ENCODE measurements around the gene TRIM8.
"Not testable (repeated sequence)": the region's sequence is repeated elsewhere in the genome, so short reads cannot be mapped to it uniquely, and the experiment has no call there.

Gene TRIM8

GRCh38 chr10:102650655-102651454 is 6.6 kb downstream of the TRIM8 start:
- DNase-seq (ENCODE audit: low spot score): no peak

- no peak for DNase-seq (ENCODE audit: low spot score)
These were observed 7.3 kb downstream of the TRIM8 start for GRCh38 chr10:102651455-102652169.

GRCh38 chr10:102652170-102652916 is 8.1 kb downstream of the TRIM8 start:
- no peak for DNase-seq (ENCODE audit: low spot score)

- DNase-seq (ENCODE audit: low spot score): no peak
These were observed 8.8 kb downstream of the TRIM8 start for GRCh38 chr10:102653060-102653459.

DNA sequence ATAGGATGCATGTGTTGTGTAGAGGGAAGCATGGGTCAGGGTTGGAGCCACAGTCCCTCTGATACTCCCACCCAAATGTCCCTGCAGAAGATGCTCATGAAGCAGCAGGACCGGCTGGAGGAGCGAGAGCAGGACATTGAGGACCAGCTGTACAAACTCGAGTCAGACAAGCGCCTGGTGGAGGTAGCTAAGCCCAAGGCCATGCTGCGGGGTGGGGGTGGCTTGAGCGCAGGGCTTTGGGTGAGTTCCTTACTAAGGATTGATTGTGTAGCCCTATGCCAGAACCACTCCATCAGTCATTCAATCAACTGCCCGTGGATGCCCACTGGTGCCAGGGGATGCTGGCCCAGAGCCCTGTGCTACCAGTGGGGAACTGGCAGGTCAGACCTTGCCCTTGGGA is 10.3 kb downstream of the TRIM8 start:
- DNase-seq (ENCODE audit: low spot score): no peak

DNA sequence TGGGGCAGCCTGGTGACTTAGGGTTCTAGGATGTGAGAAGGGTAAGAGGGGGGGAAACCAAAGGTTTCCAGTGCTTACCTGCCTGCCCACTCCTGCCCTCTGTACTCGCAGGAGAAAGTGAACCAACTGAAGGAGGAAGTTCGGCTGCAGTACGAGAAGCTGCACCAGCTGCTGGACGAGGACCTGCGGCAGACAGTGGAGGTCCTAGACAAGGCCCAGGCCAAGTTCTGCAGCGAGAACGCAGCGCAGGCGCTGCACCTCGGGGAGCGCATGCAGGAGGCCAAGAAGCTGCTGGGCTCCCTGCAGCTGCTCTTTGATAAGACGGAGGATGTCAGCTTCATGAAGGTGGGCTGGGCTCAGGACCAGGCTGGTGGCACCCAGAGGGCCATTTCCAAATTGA is 10.7 kb downstream of the TRIM8 start:
- no peak for DNase-seq (ENCODE audit: low spot score)

DNA sequence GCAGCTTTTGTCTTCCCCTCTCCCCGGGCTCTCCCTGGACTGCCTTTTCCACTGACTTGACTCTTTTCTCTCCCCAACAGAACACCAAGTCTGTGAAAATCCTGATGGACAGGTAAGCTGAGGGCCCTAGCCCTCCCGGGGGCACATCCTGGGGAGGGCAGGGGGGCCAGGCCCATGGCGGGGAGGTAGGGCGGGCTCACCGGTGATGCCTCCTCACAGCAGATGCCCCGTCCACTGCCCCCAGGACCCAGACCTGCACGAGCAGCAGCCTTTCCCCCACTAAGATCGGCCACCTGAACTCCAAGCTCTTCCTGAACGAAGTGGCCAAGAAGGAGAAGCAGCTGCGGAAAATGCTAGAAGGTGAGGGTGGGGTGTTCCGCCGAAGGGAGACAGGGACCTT is 11.7 kb downstream of the TRIM8 start:
- no peak for DNase-seq (ENCODE audit: low spot score)

- no peak for DNase-seq (ENCODE audit: low spot score)
These were observed 12.6 kb downstream of the TRIM8 start for GRCh38 chr10:102656791-102657371.

DNA sequence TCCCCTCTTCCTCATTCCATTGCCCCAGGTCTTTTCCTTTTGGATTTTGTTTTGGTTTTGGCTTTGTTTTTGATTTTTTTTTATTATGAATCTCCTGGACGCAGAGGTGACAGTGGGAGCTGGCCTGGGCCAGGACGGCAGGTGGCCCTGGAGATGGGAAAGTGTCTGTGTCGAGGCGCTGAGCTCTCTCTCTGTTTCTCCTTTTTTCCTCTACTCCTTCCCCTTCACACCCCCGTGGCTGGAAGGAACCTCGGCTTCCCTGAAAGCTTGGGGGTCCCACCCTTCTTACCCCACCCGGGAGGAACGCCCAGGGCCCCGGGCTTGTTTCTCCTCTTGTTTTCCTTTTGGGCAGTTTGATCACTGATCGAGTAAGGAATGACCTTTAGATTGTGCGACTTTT is 13.2 kb downstream of the TRIM8 start:
- DNase-seq (ENCODE audit: low spot score): no peak

DNA sequence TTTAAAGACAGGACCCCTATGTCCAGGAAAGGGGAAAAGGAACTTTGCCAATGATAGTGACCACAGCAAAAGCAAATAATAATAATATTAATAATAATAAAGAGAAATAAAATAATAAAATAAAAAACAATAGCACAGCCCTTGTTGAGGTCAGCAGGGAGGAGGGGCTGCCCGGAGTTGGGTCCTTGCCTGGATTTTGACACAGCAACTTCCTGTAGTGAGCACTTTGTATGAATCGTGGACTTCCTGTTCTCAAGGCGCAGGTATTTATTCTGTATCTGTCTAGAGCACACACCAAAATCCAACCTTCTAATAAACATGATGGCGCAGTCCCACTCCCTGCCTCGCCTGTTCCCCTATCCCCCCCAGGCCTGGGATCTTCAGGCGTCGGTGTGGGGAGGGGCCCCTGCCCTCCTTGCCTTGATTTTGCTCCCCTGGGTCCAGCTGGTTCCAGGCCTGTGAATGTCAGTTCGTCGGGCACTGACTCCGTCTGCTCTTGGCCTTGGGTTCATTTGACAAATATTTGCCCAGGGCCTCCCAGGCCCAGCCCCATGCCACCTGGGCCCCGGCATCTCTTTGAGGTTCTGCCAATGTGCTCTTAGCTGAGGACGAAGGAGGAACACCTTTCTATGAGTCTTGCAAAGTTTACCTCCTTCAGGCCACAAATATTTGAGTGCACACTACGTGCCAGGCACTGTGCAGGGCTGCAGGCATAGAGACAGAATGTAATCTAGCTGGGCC is 13.9 kb downstream of the TRIM8 start:
- DNase-seq (ENCODE audit: low spot score): no peak

- DNase-seq (ENCODE audit: low spot score): no peak
These were observed 14.5 kb downstream of the TRIM8 start for GRCh38 chr10:102658802-102659201.

DNA sequence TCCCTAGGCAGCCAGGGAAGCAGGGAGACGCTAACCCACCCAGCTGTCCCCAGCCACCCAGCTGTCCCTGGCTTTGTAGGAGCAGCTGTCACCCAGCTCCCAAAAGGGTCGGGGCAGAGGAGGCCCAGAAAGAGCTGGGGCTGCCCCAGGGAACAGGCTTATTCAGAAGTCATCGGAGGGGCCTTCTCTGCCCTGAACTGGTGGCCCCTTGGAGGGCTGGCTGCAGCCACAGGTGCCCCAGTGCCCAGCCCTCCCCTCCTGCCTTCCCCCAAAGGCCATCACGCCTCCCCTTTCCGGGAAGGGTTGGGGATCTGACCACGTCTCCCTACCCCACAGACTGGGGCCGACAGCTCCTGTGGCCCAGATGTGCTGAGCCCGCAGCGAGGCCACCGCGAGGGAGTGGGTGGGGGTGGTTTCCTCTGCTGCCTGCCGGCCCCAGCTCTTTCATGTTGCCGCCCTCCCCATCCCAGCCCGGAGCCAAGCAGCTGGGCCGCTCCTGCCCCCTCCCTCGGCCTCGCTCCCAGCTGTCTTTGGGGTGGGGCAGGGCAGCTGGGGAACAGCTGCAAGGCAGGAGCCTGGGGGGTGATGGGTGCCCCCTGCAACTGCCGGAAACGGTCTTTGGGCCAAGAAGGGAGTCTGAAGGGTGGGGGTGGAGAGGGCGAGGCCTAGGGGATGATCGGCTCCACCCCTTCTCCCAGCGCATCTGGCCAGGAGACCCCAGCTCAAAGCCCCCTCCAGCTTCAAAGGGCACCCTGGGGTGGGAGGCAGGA is 16.8 kb downstream of the TRIM8 start:
- DNase-seq (ENCODE audit: low spot score): no peak

DNA sequence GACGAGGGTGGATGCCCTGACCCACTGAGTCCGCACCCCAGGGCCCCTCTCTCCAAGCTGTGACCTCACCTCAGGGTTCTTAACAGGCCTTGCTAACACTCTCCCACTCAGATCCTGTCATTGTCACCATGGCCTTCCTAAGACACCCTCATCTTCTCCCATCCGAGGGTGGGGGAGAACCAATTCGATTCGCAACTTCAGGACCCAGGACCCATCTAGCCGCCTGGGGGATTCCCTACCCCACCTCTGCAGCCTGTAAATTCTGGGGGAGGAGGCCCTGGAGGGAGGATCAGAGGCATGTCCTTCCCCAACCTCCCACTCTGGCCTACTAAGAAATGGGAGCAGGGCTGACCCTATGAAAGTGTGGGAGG is 17.4 kb downstream of the TRIM8 start:
- no peak for DNase-seq (ENCODE audit: low spot score)

DNA sequence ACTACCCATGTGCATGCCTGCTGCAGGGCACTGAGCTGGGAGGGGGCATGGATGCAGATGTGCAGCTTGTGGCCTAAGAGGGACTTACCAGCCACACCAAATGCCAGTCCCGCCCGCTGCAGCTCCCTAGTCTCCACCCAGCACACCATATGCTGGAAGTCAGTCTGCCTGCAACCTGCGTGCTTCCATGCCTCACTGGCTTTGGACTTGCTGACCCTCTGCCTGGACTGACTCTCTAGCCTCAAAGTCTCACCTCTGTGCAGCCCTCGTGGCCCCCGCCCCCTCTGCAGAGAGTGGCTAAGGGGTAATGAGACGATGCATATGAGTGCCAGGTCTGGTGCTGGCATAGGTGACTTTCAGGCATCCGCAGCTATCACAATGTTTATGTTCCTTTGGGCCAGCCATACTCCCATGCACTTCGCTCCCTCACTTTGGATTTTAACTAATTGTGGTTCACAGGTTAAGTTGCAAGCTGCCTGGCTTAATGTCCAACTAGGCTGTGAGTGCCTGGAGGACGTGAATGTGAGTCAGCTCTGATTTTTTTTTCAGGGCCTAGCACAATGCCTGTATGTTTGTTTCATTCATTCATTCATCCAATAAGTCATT is 21.7 kb downstream of the TRIM8 start:
- DNase-seq (ENCODE audit: low spot score): no peak

GRCh38 chr10:102667411-102667810 is 23.1 kb downstream of the TRIM8 start:
- DNase-seq (ENCODE audit: low spot score): not testable (repeated sequence)

- no peak for DNase-seq (ENCODE audit: low spot score)
These were observed 24.2 kb downstream of the TRIM8 start for GRCh38 chr10:102668326-102669107.

DNA sequence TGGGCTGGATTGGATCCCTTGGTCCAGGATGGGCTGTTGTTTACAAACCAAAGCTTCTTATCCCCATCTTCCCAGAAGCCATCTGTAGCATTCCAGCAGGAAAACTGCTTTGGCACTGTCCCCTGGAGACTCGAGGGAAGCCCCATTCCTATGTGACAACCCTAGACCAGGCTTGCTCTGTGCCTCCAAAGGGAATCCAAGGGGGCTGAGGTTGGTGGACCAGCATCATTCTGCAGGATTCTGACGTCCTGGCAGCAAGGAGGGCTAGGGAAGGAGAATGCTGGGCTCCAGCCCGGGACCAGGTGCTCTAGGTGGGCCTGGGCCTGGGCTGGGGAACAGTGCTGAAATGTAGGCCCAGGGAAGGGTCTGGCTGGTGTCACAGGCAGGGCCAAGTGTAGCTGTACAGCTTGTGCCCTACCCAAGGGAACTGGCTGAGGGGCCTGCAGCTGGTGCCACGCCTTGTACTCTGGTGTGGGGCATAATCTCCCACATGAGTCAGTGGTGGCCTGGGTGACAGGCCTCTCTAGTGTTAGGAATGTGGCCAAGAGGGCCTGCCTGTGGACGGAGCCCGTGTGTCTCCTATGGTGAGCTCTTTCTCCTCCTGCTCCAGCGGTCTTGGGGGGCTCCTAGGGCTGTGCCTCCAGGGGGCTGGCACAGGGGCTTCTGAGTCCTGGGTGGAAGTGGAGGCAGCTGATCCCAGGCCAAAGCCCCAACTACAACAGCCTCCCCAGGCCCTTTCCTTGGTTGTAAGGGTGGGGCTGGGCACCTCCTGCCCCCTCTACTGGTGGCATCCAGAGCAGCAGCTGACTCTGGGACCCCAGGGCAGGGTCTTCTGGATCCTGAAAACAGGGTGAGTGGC is 25.2 kb downstream of the TRIM8 start:
- DNase-seq (ENCODE audit: low spot score): no peak

DNA sequence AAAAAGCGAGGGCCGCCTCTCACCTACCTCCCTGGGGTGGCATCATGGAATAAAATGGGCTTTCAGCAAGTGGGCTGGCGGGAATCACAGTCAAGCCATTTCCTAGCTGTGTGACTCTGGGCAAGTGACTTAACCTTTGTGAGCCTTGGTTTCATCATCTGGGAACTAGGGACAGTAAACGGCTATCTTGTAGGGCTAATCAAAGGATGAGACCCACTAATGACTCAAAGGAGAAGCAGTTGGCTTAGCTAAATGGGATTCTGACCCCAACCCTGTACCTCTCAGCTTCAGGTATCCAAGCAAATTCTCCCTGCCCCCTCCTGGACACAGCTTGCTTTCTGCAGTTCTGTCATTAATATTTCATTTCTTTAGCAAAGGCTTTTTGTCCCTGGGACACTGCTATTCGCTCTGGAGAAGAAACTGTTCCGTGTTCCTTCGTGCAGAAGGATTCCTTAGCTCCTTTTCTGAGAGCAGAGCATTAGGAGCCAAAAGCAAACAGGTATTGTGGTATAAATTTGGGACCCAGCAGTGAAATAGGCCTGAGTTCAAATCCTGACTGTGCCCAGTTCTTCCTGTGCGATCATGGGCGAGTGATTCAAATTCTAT is 25.9 kb downstream of the TRIM8 start:
- DNase-seq (ENCODE audit: low spot score): no peak

Measured in COLO829 (cell line).